H1 (cell line): ENCODE measurements around the gene C19orf25. TPM values are rescaled to one million over a fixed set of nuclear protein-coding genes. Genes with fewer than 3 reads are reported as not detected.

Experiments
- JUN ChIP-seq: IDR thresholded peaks from 2 replicates; pipeline ENCODE4 v1.6.1; 2011; ENCODE audit warnings: low read depth, mild to moderate bottlenecking, improper control_type of control experiment, low read length
- POLR2AphosphoS5 ChIP-seq: IDR thresholded peaks from 2 replicates; pipeline ENCODE4 v1.6.1; 2011; ENCODE audit warnings: low read depth, low read length
- RBBP5 ChIP-seq: IDR thresholded peaks from 2 replicates; pipeline ENCODE4 v1.7.1; 2012; ENCODE audit warnings: low read depth, mild to moderate bottlenecking, inconsistent platforms, low read length, moderate library complexity, borderline replicate concordance
- SIRT6 ChIP-seq: IDR thresholded peaks from one replicate; pipeline ENCODE4 v1.7.1; 2012; ENCODE audit warnings: low read length, inconsistent platforms
- TBP ChIP-seq: IDR thresholded peaks from 2 replicates; pipeline ENCODE4 v1.6.1; 2011; ENCODE audit warnings: low read depth, low read length, improper control_type of control experiment
- polyA plus RNA-seq, 7 experiments: library from polyadenylated mRNA; depleted of rRNA in 3 of 7; stranded (reverse) in 5 of 7; unstranded in 2 of 7; fragments of >200 nt in 5 of 7; fragments of 200-250 nt in 2 of 7; gene quantifications; 1 replicate in 5 of 7; 2 replicates in 1 of 7; 4 replicates in 1 of 7; pipeline versions ENCODE4 v1.2.1 to v1.2.3, GENCODE V29; 2011 to 2013; ENCODE audit warnings: missing spikeins in 2 of 7, mixed read lengths in 2 of 7
- total RNA-seq: library from RNA; stranded (reverse); fragmentation: NEBNext Ultra II Directional; extraction: Animal tissue kit (Norgen Biotek cat#: 25700); gene quantifications from 2 replicates; pipeline ENCODE4 v1.2.1, GENCODE V29; 2021
- TF ChIP-seq, protein P1 (sequence below): IDR thresholded peaks from 2 replicates; pipeline ENCODE4 v1.6.1; 2012; ENCODE audit warnings: inconsistent platforms

C19orf25 gene
- total and polyA plus RNA-seq, 2 of the 8 experiments (the other 6 are each of a cell fraction or from before 2014, with no cell fraction given): 41.3 to 67.4 TPM

- TF ChIP-seq JUN: no peak
- TF ChIP-seq, protein P1, sequence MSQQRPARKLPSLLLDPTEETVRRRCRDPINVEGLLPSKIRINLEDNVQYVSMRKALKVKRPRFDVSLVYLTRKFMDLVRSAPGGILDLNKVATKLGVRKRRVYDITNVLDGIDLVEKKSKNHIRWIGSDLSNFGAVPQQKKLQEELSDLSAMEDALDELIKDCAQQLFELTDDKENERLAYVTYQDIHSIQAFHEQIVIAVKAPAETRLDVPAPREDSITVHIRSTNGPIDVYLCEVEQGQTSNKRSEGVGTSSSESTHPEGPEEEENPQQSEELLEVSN: no peak
- TF ChIP-seq TBP: no peak
- no peak for TF ChIP-seq RBBP5
- no peak for TF ChIP-seq POLR2AphosphoS5
- TF ChIP-seq SIRT6: no peak
- TF ChIP-seq, all 59 proteins: peak for 0
These were observed 3.1 kb downstream of the C19orf25 start (continued) for GRCh38 chr19:1475751-1476437.
